Peyer's patch (tissue), 4 donors: ENCODE data around the gene ELP4.

Experiments used
- CTCF ChIP-seq, 6 experiments: fragments of 450-650 bp in 4 of 6; fragments of 200-600 bp in 2 of 6; sonication (generic) in 1 of 6; IDR thresholded peaks; one replicate each; pipeline ENCODE4 v1.5.1; 2017 to 2019; ENCODE audit warnings: antibody characterized with exemption in 6 of 6, mild to moderate bottlenecking in 3 of 6, moderate library complexity in 1 of 6
- POLR2A ChIP-seq, 2 donors: fragments of 450-650 bp; IDR thresholded peaks; one replicate each; pipeline ENCODE4 v1.5.1; 2017; ENCODE audit warnings: antibody characterized with exemption in 2 of 2, mild to moderate bottlenecking in 2 of 2, moderate library complexity in 2 of 2

DNA sequence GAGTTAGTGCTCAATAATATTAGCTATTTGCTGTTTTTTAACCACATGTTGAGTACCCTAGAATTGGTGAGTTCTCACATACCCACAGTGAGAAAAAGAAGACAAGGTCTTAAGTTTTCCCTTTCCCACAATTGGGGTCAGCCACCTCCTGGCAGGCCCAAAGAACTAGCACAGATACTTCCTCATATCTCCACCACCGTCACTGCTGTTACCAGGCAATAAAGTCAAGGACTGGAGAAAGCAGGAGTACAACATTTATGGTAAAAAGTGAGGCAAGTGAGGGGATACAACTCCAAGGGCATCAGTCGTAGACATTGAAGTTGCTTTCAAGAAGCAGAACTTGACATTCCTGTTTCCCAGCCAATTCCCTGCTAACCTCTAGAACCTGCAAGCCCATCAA is 19.6 kb downstream of the ELP4 start:
- no peak for TF ChIP-seq CTCF (IDR thresholded peaks at IDR 0.05)
- TF ChIP-seq POLR2A (IDR thresholded peaks at IDR 0.05): no peak
